ENCODE measurements around the gene ZNF785. TPM values are rescaled to one million over a fixed set of nuclear protein-coding genes. Genes with fewer than 3 reads are reported as not detected.

ZNF785 gene
- 9.2 and 14.1 TPM in 2 replicates for total RNA-seq

DNA sequence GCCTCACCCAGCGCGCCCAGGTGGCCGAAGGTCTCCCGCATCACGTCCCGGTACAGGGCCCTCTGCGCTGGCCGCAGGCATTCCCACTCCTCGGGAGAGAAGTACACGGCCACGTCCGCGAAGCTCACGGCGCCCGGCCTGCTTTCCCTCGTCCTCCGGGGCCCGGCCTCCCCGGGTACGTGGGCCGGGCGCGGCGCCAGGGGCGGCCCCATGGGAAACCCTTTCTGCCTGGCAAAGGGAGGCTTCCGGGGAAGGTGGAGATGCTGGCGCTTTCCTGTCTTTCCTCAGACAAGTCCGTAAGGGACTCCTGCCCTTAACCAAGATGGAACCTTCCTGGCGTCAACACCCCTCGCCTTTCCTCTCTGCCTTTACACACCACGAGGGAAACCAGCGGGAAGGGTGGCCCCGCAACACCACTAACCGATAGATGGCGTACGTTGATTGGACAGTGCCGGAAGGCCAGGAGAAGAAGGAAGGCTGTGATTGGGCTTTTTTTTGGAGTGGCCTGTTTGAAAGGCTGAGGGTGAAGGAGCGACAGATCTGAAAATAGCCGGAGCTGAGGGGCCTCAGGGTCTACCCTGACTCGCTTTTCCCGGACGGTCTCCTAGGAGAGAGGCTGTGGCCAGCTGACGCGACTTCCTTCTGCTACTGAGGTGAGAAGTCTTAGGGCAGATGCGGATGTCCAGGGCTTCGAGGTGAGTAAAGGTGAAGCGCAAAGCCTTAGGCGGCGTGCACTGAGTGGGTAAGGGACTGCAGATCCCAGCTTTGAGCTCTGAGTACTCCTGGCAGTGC is at the start of gene ZNF785:
Gene ZNF785 (minus strand): TSS at position 298 of the 792 bp plus-strand sequence. CDS start 86 bp downstream, at position 212.

GRCh38 chr16:30609926-30610839 is 24.7 kb upstream of the ZNF785 start, which contains the start of gene ZNF689:
ZNF689 (minus strand) TSS chr16:30610389; CDS start chr16:30610041, 348 bp downstream.

GRCh38 chr16:30571445-30572322 is 13.8 kb downstream of the ZNF785 start, which contains the start of gene ZNF688:
ZNF688 (minus strand) TSS chr16:30571714; CDS start chr16:30571629, 85 bp downstream.

DNA sequence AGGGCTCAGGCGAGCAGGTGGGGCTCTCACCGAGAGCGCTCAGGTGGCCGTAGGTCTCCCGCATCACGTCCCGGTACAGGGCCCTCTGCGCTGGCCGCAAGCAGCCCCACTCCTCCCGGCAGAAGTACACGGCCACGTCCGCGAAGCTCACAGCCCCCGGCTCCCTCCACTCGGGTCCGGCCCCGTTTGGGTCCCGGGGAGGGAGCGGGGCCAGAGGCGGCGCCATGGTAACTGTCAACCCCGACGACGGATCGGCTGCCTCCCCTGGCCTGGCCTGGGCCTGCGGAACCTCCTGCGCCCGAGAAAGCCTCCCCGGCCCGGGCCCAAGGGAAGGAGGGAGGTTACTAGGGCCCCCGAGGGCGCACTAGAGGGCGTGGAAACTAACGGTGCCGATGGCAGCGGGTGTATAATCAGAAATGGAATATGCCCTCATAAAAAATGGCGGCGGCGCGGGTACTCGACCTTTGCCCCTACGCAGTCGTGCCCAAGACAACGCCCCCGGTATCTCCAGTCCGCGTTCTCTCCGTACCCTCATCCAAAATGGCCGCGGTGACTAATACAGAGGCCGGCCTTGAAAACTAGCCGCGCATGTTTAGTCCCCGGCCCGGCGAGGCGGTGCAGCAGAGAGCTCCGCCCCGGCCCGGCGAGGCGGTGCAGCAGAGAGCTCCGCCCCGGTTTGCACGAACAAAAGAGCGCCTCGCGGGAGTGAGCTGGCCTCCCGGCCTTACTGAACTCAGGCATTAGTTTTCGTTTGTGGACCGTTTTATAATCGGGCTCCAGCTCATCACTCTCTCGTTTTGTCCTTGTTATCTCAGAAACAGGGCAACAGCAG is 27.3 kb downstream of the ZNF785 start, which contains the start of gene ZNF764:
Gene ZNF764 (minus strand): TSS at position 418 of the 832 bp plus-strand sequence. CDS start 192 bp downstream, at position 226.

GRCh38 chr16:30534368-30535105 is 51.0 kb downstream of the ZNF785 start, which contains the start of gene ZNF747:
ZNF747 (minus strand) TSS chr16:30534858; CDS start chr16:30534679, 179 bp downstream.

Small RNA genes lying within 50 kb of the gene (small RNA-seq; reads per million reads assigned to genes)
- gene AC093249.1, result not detected
- not detected for gene AC093249.4

Other genes starting within 250 kb of the ZNF785 start
- gene CD2BP2, start 230.4 kb downstream of the ZNF785 start, total RNA-seq, result 37.5 and 38.1 TPM in 2 replicates
- gene TBC1D10B, start 215.2 kb downstream of the ZNF785 start, total RNA-seq, result 31.7 and 39.7 TPM in 2 replicates
- gene MYL11, start 210.9 kb downstream of the ZNF785 start, total RNA-seq, result not detected in 2 replicates
- gene SEPTIN1, start 203.1 kb downstream of the ZNF785 start, total RNA-seq, result 0.39 TPM in 1 of 2 replicates, not detected in the other
- 6.7 and 8.4 TPM in 2 replicates for gene ZNF48, start 190.3 kb downstream of the ZNF785 start, total RNA-seq
- gene ZNF771, start 178.1 kb downstream of the ZNF785 start, total RNA-seq, result 7.1 and 11.8 TPM in 2 replicates
- gene DCTPP1, start 155.7 kb downstream of the ZNF785 start, total RNA-seq, result 13.0 and 15.4 TPM in 2 replicates
- 7.4 and 8.6 TPM in 2 replicates for gene SEPHS2, start 139.8 kb downstream of the ZNF785 start, total RNA-seq
- not detected in 2 replicates for gene ITGAL, start 113.0 kb downstream of the ZNF785 start, total RNA-seq
- 28.7 and 36.7 TPM in 2 replicates for gene ZNF768, start 59.1 kb downstream of the ZNF785 start, total RNA-seq
- gene ZNF747, start 50.8 kb downstream of the ZNF785 start, total RNA-seq, result 21.5 and 25.1 TPM in 2 replicates
- 6.6 and 7.5 TPM in 2 replicates for gene ZNF764, start 27.3 kb downstream of the ZNF785 start, total RNA-seq
- gene ZNF688, start 14.0 kb downstream of the ZNF785 start, total RNA-seq, result 5.1 and 14.5 TPM in 2 replicates
- 5.9 and 10.7 TPM in 2 replicates for gene ZNF689, start 24.7 kb upstream of the ZNF785 start, total RNA-seq
- 7.9 and 11.3 TPM in 2 replicates for gene PRR14, start 65.3 kb upstream of the ZNF785 start, total RNA-seq
- gene FBRS, start 72.7 kb upstream of the ZNF785 start, total RNA-seq, result 31.6 and 47.1 TPM in 2 replicates
- gene SRCAP, start 113.5 kb upstream of the ZNF785 start, total RNA-seq, result 25.1 and 38.8 TPM in 2 replicates
- 28.4 and 30.2 TPM in 2 replicates for gene PHKG2, start 162.7 kb upstream of the ZNF785 start, total RNA-seq
- 2.7 and 3.0 TPM in 2 replicates for gene CFAP119, start 176.4 kb upstream of the ZNF785 start, total RNA-seq
- 67.5 and 76.0 TPM in 2 replicates for gene RNF40, start 176.6 kb upstream of the ZNF785 start, total RNA-seq
- gene ZNF629, start 201.5 kb upstream of the ZNF785 start, total RNA-seq, result 21.7 and 22.4 TPM in 2 replicates